Measurements from ENCODE around the gene RTP5. TPM values are rescaled to one million over a fixed set of nuclear protein-coding genes. Genes with fewer than 3 reads are reported as not detected.

RTP5 gene
- total and polyA plus RNA-seq, 2 donors (not counting 1 experiment from before 2014, with no cell fraction given) = not detected

- no peak overlapping the region for H2AFZ ChIP-seq (ENCODE audit: insufficient read depth, low read depth, low read length, poor library complexity, severe bottlenecking)
- no peaks in the 10 kb centered on the region for H3K27me3 ChIP-seq (replicated peaks in 1 of 4; ENCODE audit: control extremely low read depth in 1 of 4, control insufficient read depth in 3 of 4, insufficient read depth in 4 of 4, low read length in 3 of 4)
- H3K27me3 Mint-ChIP-seq = no peaks in the 10 kb centered on the region
- H3K27ac Mint-ChIP-seq = no peak overlapping the region
- H4K20me1 ChIP-seq (ENCODE audit: control insufficient read depth, insufficient read depth, low read length, poor library complexity, severe bottlenecking) = peaks cover 5% of the 10 kb centered on the region
- ATAC-seq (ENCODE audit: low read depth) (no peak), DNase-seq (no peak)
- 97% methylated on average over 9 of the region's 9 CpGs for WGBS (ENCODE audit: insufficient coverage)
- POLR2A ChIA-PET = no interaction called here
- intact Hi-C loops (cut with micrococcal nuclease) = no loop called here
- H3K27ac ChIP-seq (ENCODE audit: low read length in 2 of 2) = no peak overlapping the region
- no peak overlapping the region for H3K4me2 ChIP-seq (replicated peaks; ENCODE audit: low read depth, low read length, poor library complexity, severe bottlenecking)
- H3K9me3 Mint-ChIP-seq (ENCODE audit: insufficient read depth) = no peaks in the 10 kb centered on the region
- H3K4me1 Mint-ChIP-seq = peaks cover 34% of the 10 kb centered on the region
- no peak overlapping the region for H3K4me3 ChIP-seq (ENCODE audit: control extremely low read depth in 1 of 5, extremely low read depth in 1 of 5, insufficient read depth in 1 of 5, low read depth in 2 of 5, low read length in 4 of 5)
- CTCF ChIA-PET = interaction anchor here (0.8 to 1.9 kb wide), 11 partner anchors 9 to 1028 kb away, joined by 3 to 15 read pairs (median 4); partner anchors contain the start of genes D2HGDH, DTYMK and ING5
- H3K9ac ChIP-seq (ENCODE audit: low read length) = no peak overlapping the region
- peaks cover 24 to 38% of the 10 kb centered on the region in 2 donors for H3K4me1 ChIP-seq (ENCODE audit: control insufficient read depth in 2 of 2, insufficient read depth in 2 of 2, low read length in 2 of 2)
- H3K9me3 ChIP-seq (ENCODE audit: control extremely low read depth in 1 of 3, control insufficient read depth in 2 of 3, insufficient read depth in 1 of 3, low read length in 2 of 3) = peaks cover 0 to 12% (median 0%) of the 10 kb centered on the region in 3 donors
- no peaks in the 10 kb centered on the region for H3K79me2 ChIP-seq (ENCODE audit: control insufficient read depth, insufficient read depth, low read length)
- H3K36me3 ChIP-seq (replicated peaks in 1 of 2; ENCODE audit: control extremely low read depth in 1 of 2, control insufficient read depth in 1 of 2, extremely low read depth in 1 of 2, insufficient read depth in 2 of 2, low read length in 1 of 2) = peaks cover 0 to 3% of the 10 kb centered on the region in 2 experiments
- no peak overlapping the region for H3K4me3 Mint-ChIP-seq
- no peak for TF ChIP-seq EZH2 (IDR thresholded peaks at IDR 0.05; ENCODE audit: borderline replicate concordance, insufficient read depth, low read depth, low read length, poor library complexity, severe bottlenecking)
- no peak for TF ChIP-seq CTCF (IDR thresholded peaks at IDR 0.05)
Measured at GRCh38 chr2:241879326-241879725, 9.8 kb downstream of the RTP5 start.

- peak overlapping the region; percentile 75 for H3K9ac ChIP-seq (ENCODE audit: low read length)
Measured at GRCh38 chr2:241880311-241881073, 11.0 kb downstream of the RTP5 start.

More at GRCh38 chr2:241880311-241881073, 11.0 kb downstream of the RTP5 start:
- DNase-seq = no peak
- ATAC-seq (ENCODE audit: low read depth) = no peak
- H3K27me3 ChIP-seq (replicated peaks in 1 of 4; ENCODE audit: control extremely low read depth in 1 of 4, control insufficient read depth in 3 of 4, insufficient read depth in 4 of 4, low read length in 3 of 4) = no peaks in the 10 kb centered on the region
- no peak for TF ChIP-seq EZH2 (IDR thresholded peaks at IDR 0.05; ENCODE audit: borderline replicate concordance, insufficient read depth, low read depth, low read length, poor library complexity, severe bottlenecking)
- no peak for TF ChIP-seq CTCF (IDR thresholded peaks at IDR 0.05)
- peak overlapping the region; percentile 93 for H3K4me3 Mint-ChIP-seq
- POLR2A ChIA-PET = interaction anchor here (0.7 to 1.7 kb wide), 2 partner anchors 21 to 179 kb away, joined by 4 to 12 read pairs; partner anchors contain the start of gene ING5
- H3K9me3 ChIP-seq (ENCODE audit: control extremely low read depth in 1 of 3, control insufficient read depth in 2 of 3, insufficient read depth in 1 of 3, low read length in 2 of 3) = peaks cover 0 to 5% (median 0%) of the 10 kb centered on the region in 3 donors
- peak overlapping the region; percentile 88 to 92 for H3K27ac ChIP-seq (ENCODE audit: low read length in 2 of 2)
- H3K9me3 Mint-ChIP-seq (ENCODE audit: insufficient read depth) = no peaks in the 10 kb centered on the region
- peak overlapping the region; percentile 81 for H3K4me2 ChIP-seq (replicated peaks; ENCODE audit: low read depth, low read length, poor library complexity, severe bottlenecking)
- intact Hi-C loops (cut with micrococcal nuclease) = loop anchor here (1.0 to 5.0 kb wide), 7 partner anchors 38 to 1318 kb away; partner anchors contain the start of genes ATG4B, D2HGDH, DTYMK and DUSP28
- peak overlapping the region in 4 of 5 experiments; percentile 75 to 91 (median 86) for H3K4me3 ChIP-seq (ENCODE audit: control extremely low read depth in 1 of 5, extremely low read depth in 1 of 5, insufficient read depth in 1 of 5, low read depth in 2 of 5, low read length in 4 of 5)
- H3K27ac Mint-ChIP-seq = peak overlapping the region; percentile 99
- peaks cover 12% of the 10 kb centered on the region for H3K79me2 ChIP-seq (ENCODE audit: control insufficient read depth, insufficient read depth, low read length)
- H3K4me1 ChIP-seq (ENCODE audit: control insufficient read depth in 2 of 2, insufficient read depth in 2 of 2, low read length in 2 of 2) = peaks cover 25 to 38% of the 10 kb centered on the region in 2 donors
- CTCF ChIA-PET = interaction anchor here (0.9 kb wide), 1 partner anchor 1029 kb away, joined by 3 read pairs; no protein-coding TSS in a partner anchor
- H3K4me1 Mint-ChIP-seq = peaks cover 35% of the 10 kb centered on the region
- no peaks in the 10 kb centered on the region for H3K27me3 Mint-ChIP-seq
- 54% methylated on average over 9 of the region's 16 CpGs for WGBS (ENCODE audit: insufficient coverage)
- H2AFZ ChIP-seq (ENCODE audit: insufficient read depth, low read depth, low read length, poor library complexity, severe bottlenecking) = peak overlapping the region; percentile 74
- H4K20me1 ChIP-seq (ENCODE audit: control insufficient read depth, insufficient read depth, low read length, poor library complexity, severe bottlenecking) = peaks cover 16% of the 10 kb centered on the region
- H3K36me3 ChIP-seq (replicated peaks in 1 of 2; ENCODE audit: control extremely low read depth in 1 of 2, control insufficient read depth in 1 of 2, extremely low read depth in 1 of 2, insufficient read depth in 2 of 2, low read length in 1 of 2) = peaks cover 1 to 14% of the 10 kb centered on the region in 2 experiments

Measured in B cell (primary cell).